Heart left ventricle (tissue), 16 donors: ENCODE results near the gene DIP2B. TPM values are rescaled to one million over a fixed set of nuclear protein-coding genes. Genes with fewer than 3 reads are reported as not detected.

Source experiments
- ATAC-seq, 4 donors: fragments of 200-7000 bp; cut with Tn5 transposase; one replicate each; pipeline ENCODE4 v1.9.1; 2020 to 2022; ENCODE audit warnings: moderate library complexity in 4 of 4, mild to moderate bottlenecking in 3 of 4, moderate number of reproducible peaks in 1 of 4
- DNase-seq, 5 donors: peaks; one replicate each; pipeline ENCODE4 v3.0.0-alpha.2; 2020
- H3K27ac ChIP-seq, 12 donors: fragments of 200-600 bp; sonication (generic) in 4 of 12; one replicate each; pipeline versions ENCODE4 v1.5.0 to v1.8.0; 2016 to 2022; ENCODE audit warnings: mild to moderate bottlenecking in 2 of 12
- H3K27me3 ChIP-seq, 9 donors: fragments of 200-600 bp; sonication (generic) in 2 of 9; one replicate each; pipeline versions ENCODE4 v1.5.1 to v1.8.0; 2016 to 2022; ENCODE audit warnings: mild to moderate bottlenecking in 3 of 9
- H3K36me3 ChIP-seq, 9 donors: fragments of 200-600 bp; sonication (generic) in 2 of 9; one replicate each; pipeline versions ENCODE4 v1.5.0 to v1.8.0; 2018 to 2022; ENCODE audit warnings: mild to moderate bottlenecking in 2 of 9
- H3K4me1 ChIP-seq, 12 donors: fragments of 200-600 bp; sonication (generic) in 4 of 12; one replicate each; pipeline versions ENCODE4 v1.5.0 to v1.8.0; 2016 to 2022; ENCODE audit warnings: mild to moderate bottlenecking in 3 of 12
- H3K4me3 ChIP-seq, 12 donors: fragments of 200-600 bp; sonication (generic) in 4 of 12; one replicate each; pipeline versions ENCODE4 v1.5.0 to v1.8.0; 2017 to 2022; ENCODE audit warnings: mild to moderate bottlenecking in 9 of 12, moderate library complexity in 4 of 12
- H3K9me3 ChIP-seq, 12 donors: fragments of 200-600 bp; sonication (generic) in 4 of 12; one replicate each; pipeline versions ENCODE4 v1.5.0 to v1.8.0; 2016 to 2022; ENCODE audit warnings: mild to moderate bottlenecking in 1 of 12
- POLR2A ChIP-seq, 2 donors: fragments of 450-650 bp; IDR thresholded peaks; one replicate each; pipeline ENCODE4 v1.6.1; 2017; ENCODE audit warnings: antibody characterized with exemption in 2 of 2, mild to moderate bottlenecking in 2 of 2, moderate library complexity in 2 of 2
- WGBS, 4 donors: extraction: QIAGEN DNeasy Blood & Tissue Kit in 2 of 4; methylation state at CpG; one replicate each; pipeline versions ENCODE4 v1.1.5 to v1.1.7; 2013 to 2018; 5-methylcytosine and 5-hydroxymethylcytosine counted together
- intact Hi-C, 10 donors: fragments of 100-400 bp; cut with DNase I; formaldehyde crosslinking; loops; one replicate each; pipeline versions ENCODE4 v1.11.1 to v1.14.2; 2022
- polyA plus RNA-seq, 2 donors: library from polyadenylated mRNA; stranded (reverse); fragments of 200-250 nt; gene quantifications; one replicate each; pipeline ENCODE4 v1.2.3, GENCODE V29; 2013
- total RNA-seq, 9 donors: library from RNA; depleted of rRNA in 2 of 9; stranded (reverse); fragments of >200 nt in 2 of 9; fragmentation: NEBNext Ultra II Directional in 3 of 9; extraction: Animal tissue kit (Norgen Biotek cat#: 25700) in 3 of 9; gene quantifications; one replicate each; pipeline versions ENCODE4 v1.1.0 to v1.2.4, GENCODE V29; 2016 to 2023
- TF ChIP-seq, protein P1 (sequence below), 12 donors: fragments of 200-600 bp; sonication (generic) in 4 of 12; IDR thresholded peaks; one replicate each; pipeline versions ENCODE4 v1.5.0 to v1.8.0; 2018 to 2022; ENCODE audit warnings: antibody characterized with exemption in 12 of 12, mild to moderate bottlenecking in 5 of 12
- donor health status: ischemic (EF 13 %, LVEDD 7.1; RV severe dilation, severe dysfunction).
- donor health status: healthy with polysubstance abuse.
- donor health status: DM: no; HTN: yes; CAD: no.
- donor health status: DM: no; HTN: no; CAD: no.
- donor health status: ischemic (EF 25% LVEDD 6.9; RV normal size, moderate dysfunction).
- donor health status: ischemic (EF 25% LVEDD 5.7; RV mildly dilated, moderate dysfunction).
- donor health status: healthy.
- donor health status: DM: yes; HTN: yes; CAD: no.
- donor health status: ischemic (EF 35%, LVEDD 5.7; RV mildly dilated, moderate dysfunction).
- donor health status: nonischemic (EF 11% LVEDD 7.7; RV severe dilation, severe dysfunction).
- donor health status: DM: yes; HTN: yes; CAD: no.
- donor health status: PGD.
- donor health status: ischemic (EF 29% LVEDD 5.4; RV normal size, mild dysfunction).
- donor health status: nonischemic (EF 23%, LVEDD 6.1; RV moderate dilation, normal function).

Gene DIP2B
- total and polyA plus RNA-seq, 11 donors: 3.4 to 25.0 (median 16.7) TPM

DNA sequence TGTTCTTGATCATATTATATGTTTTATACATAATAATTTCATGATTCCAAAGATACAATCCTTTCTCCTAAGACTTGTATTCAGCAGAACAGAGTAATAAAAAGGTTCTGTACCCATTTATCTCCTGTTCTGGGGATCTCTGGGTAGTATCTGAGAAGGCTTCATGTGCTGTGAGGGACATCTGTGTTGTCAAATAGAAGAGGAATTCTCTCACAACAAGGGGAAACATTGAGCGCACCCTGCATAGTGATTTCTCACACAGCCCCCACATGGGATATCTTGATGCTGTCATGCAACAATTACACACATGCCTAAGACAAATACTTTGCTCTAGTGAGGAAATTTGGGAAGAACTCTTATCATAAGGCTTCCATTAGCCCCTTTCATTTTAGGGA lies 157.3 kb downstream of the DIP2B start:
- Histone ChIP-seq H3K4me1 (no peaks in the 10 kb centered on the region), H3K27me3 (no peaks in the 10 kb centered on the region), H3K36me3 (peaks cover 0 to 21% (median 0%) of the 10 kb centered on the region in 9 donors), H3K27ac (no peak overlapping the region), H3K9me3 (no peaks in the 10 kb centered on the region), H3K4me3 (no peak overlapping the region)
- WGBS, 4 donors: 82 to 95% (median 92%) methylated on average over 1 of the region's 1 CpG
- intact Hi-C loops: no loop called here
- TF ChIP-seq, protein P1, sequence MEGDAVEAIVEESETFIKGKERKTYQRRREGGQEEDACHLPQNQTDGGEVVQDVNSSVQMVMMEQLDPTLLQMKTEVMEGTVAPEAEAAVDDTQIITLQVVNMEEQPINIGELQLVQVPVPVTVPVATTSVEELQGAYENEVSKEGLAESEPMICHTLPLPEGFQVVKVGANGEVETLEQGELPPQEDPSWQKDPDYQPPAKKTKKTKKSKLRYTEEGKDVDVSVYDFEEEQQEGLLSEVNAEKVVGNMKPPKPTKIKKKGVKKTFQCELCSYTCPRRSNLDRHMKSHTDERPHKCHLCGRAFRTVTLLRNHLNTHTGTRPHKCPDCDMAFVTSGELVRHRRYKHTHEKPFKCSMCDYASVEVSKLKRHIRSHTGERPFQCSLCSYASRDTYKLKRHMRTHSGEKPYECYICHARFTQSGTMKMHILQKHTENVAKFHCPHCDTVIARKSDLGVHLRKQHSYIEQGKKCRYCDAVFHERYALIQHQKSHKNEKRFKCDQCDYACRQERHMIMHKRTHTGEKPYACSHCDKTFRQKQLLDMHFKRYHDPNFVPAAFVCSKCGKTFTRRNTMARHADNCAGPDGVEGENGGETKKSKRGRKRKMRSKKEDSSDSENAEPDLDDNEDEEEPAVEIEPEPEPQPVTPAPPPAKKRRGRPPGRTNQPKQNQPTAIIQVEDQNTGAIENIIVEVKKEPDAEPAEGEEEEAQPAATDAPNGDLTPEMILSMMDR (IDR thresholded peaks at IDR 0.05): no peak
- no peak for TF ChIP-seq POLR2A (IDR thresholded peaks at IDR 0.05)
- no peak for DNase-seq
- no peak for ATAC-seq

DNA sequence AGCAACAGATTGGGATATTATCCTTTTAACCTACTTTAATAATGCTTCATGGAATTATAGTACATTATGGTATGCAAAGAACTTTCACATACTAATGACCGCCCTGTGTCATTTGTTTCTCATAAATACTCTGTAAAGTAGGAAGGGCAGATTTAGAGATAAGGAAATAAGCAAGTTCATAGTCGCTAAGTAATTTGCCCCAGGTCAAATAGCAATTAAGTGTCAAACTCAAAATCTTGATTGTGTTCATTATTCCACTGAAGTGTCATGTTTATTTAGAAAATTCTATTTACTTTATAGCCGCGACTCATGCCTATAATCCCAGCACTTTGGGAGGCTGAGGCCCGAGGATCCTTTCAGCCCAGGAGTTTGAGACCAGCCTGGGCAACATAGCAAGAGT lies 160.4 kb downstream of the DIP2B start:
- Histone ChIP-seq H3K36me3 (peaks cover 0 to 19% (median 0%) of the 10 kb centered on the region in 9 donors), H3K4me3 (no peak overlapping the region), H3K4me1 (no peaks in the 10 kb centered on the region), H3K9me3 (no peaks in the 10 kb centered on the region), H3K27ac (no peak overlapping the region), H3K27me3 (no peaks in the 10 kb centered on the region)
- no peak for ATAC-seq
- TF ChIP-seq, protein P1 (IDR thresholded peaks at IDR 0.05): no peak
- TF ChIP-seq POLR2A (IDR thresholded peaks at IDR 0.05): no peak
- intact Hi-C loops: no loop called here
- 90 to 96% (median 94%) methylated on average over 5 of the region's 5 CpGs for WGBS, 4 donors
- no peak for DNase-seq

DNA sequence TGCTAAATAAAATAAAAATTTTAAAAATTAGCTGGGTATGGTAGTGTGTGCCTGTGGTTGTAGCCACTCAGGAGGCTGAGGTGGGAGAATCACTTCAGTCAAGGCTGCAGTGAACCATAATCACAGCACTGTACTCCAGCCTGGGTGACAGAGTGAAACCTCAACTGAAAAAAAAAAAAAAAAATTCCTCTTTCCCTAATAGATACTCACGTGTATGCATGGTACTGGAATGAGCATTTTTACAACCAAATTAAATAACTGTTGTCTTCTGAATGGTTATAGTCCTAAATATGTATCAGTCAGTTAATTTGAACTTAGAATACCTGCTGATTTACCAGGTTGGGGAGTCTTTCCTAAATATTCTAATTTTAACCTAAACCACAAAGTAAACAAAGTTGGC lies 160.8 kb downstream of the DIP2B start:
- TF ChIP-seq, protein P1 (IDR thresholded peaks at IDR 0.05): no peak
- no peak for TF ChIP-seq POLR2A (IDR thresholded peaks at IDR 0.05)
- ATAC-seq (no peak), DNase-seq (no peak)
- H3K4me1 ChIP-seq: no peaks in the 10 kb centered on the region
- intact Hi-C loops: no loop called here
- H3K27ac ChIP-seq: no peak overlapping the region
- H3K4me3 ChIP-seq: no peak overlapping the region
- peaks cover 0 to 14% (median 0%) of the 10 kb centered on the region in 9 donors for H3K36me3 ChIP-seq
- H3K27me3 ChIP-seq: no peaks in the 10 kb centered on the region
- 87 to 93% (median 90%) methylated on average over 1 of the region's 1 CpG for WGBS, 4 donors
- H3K9me3 ChIP-seq: no peaks in the 10 kb centered on the region

DNA sequence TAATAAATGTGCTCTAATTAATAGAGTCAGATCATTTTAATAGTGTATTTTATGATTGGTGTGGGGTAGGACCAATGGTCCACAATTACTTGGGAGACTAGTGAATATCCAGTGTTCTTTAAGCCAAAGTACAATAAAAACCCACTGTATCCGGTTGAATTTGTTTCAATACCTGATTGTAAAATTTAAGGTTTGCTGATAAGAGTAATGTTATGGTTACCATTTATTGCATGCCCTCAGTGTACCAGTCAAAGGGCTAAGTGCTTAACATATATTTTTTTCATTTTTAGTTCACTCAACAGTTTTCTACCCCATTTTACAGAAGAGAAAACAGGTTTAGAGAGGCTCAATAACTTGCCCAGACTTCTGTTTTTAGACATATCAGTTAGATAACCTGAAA lies 161.2 kb downstream of the DIP2B start:
- WGBS, 4 donors: 94 to 97% (median 95%) methylated on average over 1 of the region's 1 CpG
- Histone ChIP-seq H3K9me3 (no peaks in the 10 kb centered on the region), H3K36me3 (peaks cover 0 to 11% (median 2%) of the 10 kb centered on the region in 9 donors), H3K27ac (no peak overlapping the region), H3K27me3 (no peaks in the 10 kb centered on the region), H3K4me3 (no peak overlapping the region), H3K4me1 (no peaks in the 10 kb centered on the region)
- intact Hi-C loops: no loop called here
- TF ChIP-seq, protein P1 (IDR thresholded peaks at IDR 0.05): no peak
- no peak for TF ChIP-seq POLR2A (IDR thresholded peaks at IDR 0.05)
- DNase-seq: no peak
- ATAC-seq: no peak
